Endothelial cell of umbilical vein (primary cell): ENCODE results near the gene ITGA1. TPM values are rescaled to one million over a fixed set of nuclear protein-coding genes. Genes with fewer than 3 reads are reported as not detected.

Experiments used
- BruUV-seq: library from RNA; stranded (reverse); fragments of 400-500 nt; replicated peaks from 2 replicates; lab custom pipeline; 2021; lab: Mats Ljungman, UMichigan
- CTCF ChIA-PET: fragments of 300-600, 350-600 bp; sonication (Branson Sonifier 250); formaldehyde crosslinking; loops from one replicate; lab custom pipeline; 2021; ENCODE audit warnings: antibody characterized with exemption, inconsistent platforms; lab: Charles Lee
- POLR2A ChIA-PET: fragments of 300-600, 350-600 bp; sonication (Branson Sonifier 250); formaldehyde crosslinking; loops from one replicate; lab custom pipeline; 2021; ENCODE audit warnings: antibody characterized with exemption, inconsistent platforms; lab: Charles Lee
- DNase-seq: peaks from one replicate; pipeline ENCODE4 v3.0.0-alpha.2; 2011; ENCODE audit warnings: low read depth, low spot score
- FAIRE-seq: peaks from 2 replicates; lab custom pipeline; 2011; peaks lifted over from hg19 to GRCh38; lab: Jason Lieb, UNC
- H2AFZ ChIP-seq: 2 replicates; pipeline ENCODE4 v1.6.0; 2012; ENCODE audit warnings: low read depth, low read length, control low read depth, inconsistent platforms
- H3K27ac ChIP-seq: 2 replicates; pipeline ENCODE4 v1.5.1; 2011; ENCODE audit warnings: low read depth, mild to moderate bottlenecking, control low read depth, low read length, moderate library complexity; ENCODE audit not compliant: insufficient read depth
- H3K27me3 ChIP-seq, 2 experiments: 2 replicates each; pipeline versions ENCODE4 v1.6.0 to v1.6.1; 2011; ENCODE audit warnings: low read length in 2 of 2, mixed read lengths in 1 of 2; ENCODE audit not compliant: control insufficient read depth in 2 of 2, insufficient read depth in 2 of 2
- H3K36me3 ChIP-seq, 2 experiments: 2 replicates in 1 of 2; 3 replicates in 1 of 2; pipeline ENCODE4 v1.5.1; 2011; ENCODE audit warnings: low read length in 2 of 2, mild to moderate bottlenecking in 1 of 2, moderate library complexity in 1 of 2; ENCODE audit not compliant: control insufficient read depth in 2 of 2, insufficient read depth in 2 of 2; ENCODE audit errors: extremely low read depth in 1 of 2
- H3K4me1 ChIP-seq: 3 replicates; pipeline ENCODE4 v1.5.1; 2011; ENCODE audit warnings: mild to moderate bottlenecking, low read length; ENCODE audit not compliant: control insufficient read depth, insufficient read depth; ENCODE audit errors: extremely low read depth
- H3K4me2 ChIP-seq: 2 replicates; pipeline ENCODE4 v1.6.1; 2011; ENCODE audit warnings: low read length, control low read depth, mixed read lengths; ENCODE audit not compliant: insufficient read depth
- H3K4me3 ChIP-seq, 3 experiments: fragments of 200-600 bp in 1 of 3; sonication (generic), shearing (Covaris generic) in 1 of 3; replicated peaks in 1 of 3; 2 replicates each; pipeline ENCODE4 v1.5.1; 2011 to 2016; ENCODE audit warnings: control low read depth in 3 of 3, low read length in 3 of 3, mild to moderate bottlenecking in 2 of 3, inconsistent platforms in 1 of 3, low read depth in 1 of 3, moderate library complexity in 1 of 3; ENCODE audit not compliant: insufficient read depth in 1 of 3
- H3K79me2 ChIP-seq: 2 replicates; pipeline ENCODE4 v1.6.0; 2012; ENCODE audit warnings: low read length, inconsistent platforms; ENCODE audit not compliant: control insufficient read depth, insufficient read depth
- H3K9ac ChIP-seq: replicated peaks from 2 replicates; pipeline ENCODE3; 2011; ENCODE audit warnings: low read length, control low read depth; ENCODE audit not compliant: insufficient read depth; ENCODE audit errors: extremely low read depth
- H3K9me1 ChIP-seq: replicated peaks from 3 replicates; pipeline ENCODE4 v1.6.0; 2011; ENCODE audit warnings: mild to moderate bottlenecking, low read length; ENCODE audit not compliant: control insufficient read depth, insufficient read depth; ENCODE audit errors: extremely low read depth
- H3K9me3 ChIP-seq: replicated peaks from 2 replicates; pipeline ENCODE4 v1.5.1; 2012; ENCODE audit warnings: low read length, inconsistent platforms; ENCODE audit not compliant: control insufficient read depth, insufficient read depth
- H4K20me1 ChIP-seq: replicated peaks from 2 replicates; pipeline ENCODE3; 2011; ENCODE audit warnings: mild to moderate bottlenecking, low read length; ENCODE audit not compliant: control insufficient read depth, insufficient read depth; ENCODE audit errors: extremely low read depth
- EZH2 ChIP-seq: IDR thresholded peaks from 2 replicates; pipeline ENCODE4 v1.6.1; 2012; ENCODE audit warnings: borderline replicate concordance, low read depth, mild to moderate bottlenecking, moderate library complexity, low read length, inconsistent platforms; ENCODE audit not compliant: severe bottlenecking
- FOS ChIP-seq: IDR thresholded peaks from 2 replicates; pipeline ENCODE4 v1.6.1; 2011; ENCODE audit warnings: mild to moderate bottlenecking, low read length, moderate library complexity, borderline replicate concordance; ENCODE audit not compliant: insufficient read depth
- GATA2 ChIP-seq: IDR thresholded peaks from 2 replicates; pipeline ENCODE4 v1.7.0; 2011; ENCODE audit warnings: low read depth, mild to moderate bottlenecking, moderate library complexity, mixed read lengths, low read length; ENCODE audit not compliant: insufficient read length, insufficient read depth
- JUN ChIP-seq: IDR thresholded peaks from 2 replicates; pipeline ENCODE4 v1.6.1; 2011; ENCODE audit warnings: borderline replicate concordance, low read depth; ENCODE audit not compliant: insufficient read length, insufficient read depth
- MAX ChIP-seq: IDR thresholded peaks from 2 replicates; pipeline ENCODE4 v1.6.1; 2011; ENCODE audit not compliant: insufficient read depth, insufficient read length
- MYC ChIP-seq: IDR thresholded peaks from one replicate; pipeline ENCODE4 v1.6.1; 2011; ENCODE audit warnings: mild to moderate bottlenecking, low read depth, low read length
- POLR2A ChIP-seq: IDR thresholded peaks from 2 replicates; pipeline ENCODE4 v1.6.1; 2012; ENCODE audit warnings: low read depth, mild to moderate bottlenecking, control low read depth, low read length
- POLR2AphosphoS5 ChIP-seq: IDR thresholded peaks from 2 replicates; pipeline ENCODE4 v1.6.1; 2012; ENCODE audit warnings: low read depth, mild to moderate bottlenecking, control low read depth, low read length, moderate library complexity; ENCODE audit not compliant: insufficient read depth
- dilution Hi-C: fragments of 300-500 bp; cut with MboI; formaldehyde crosslinking; loops from one replicate; pipeline ENCODE4 v1.15.0; 2019; ENCODE audit warnings: low sequenced_read_pairs; ENCODE audit not compliant: extremely low pct_ligation_motif_present
- intact Hi-C: fragments of 100-400 bp; cut with micrococcal nuclease; formaldehyde crosslinking; loops from one replicate; pipeline ENCODE4 v1.10.0; 2022
- polyA plus RNA-seq, 4 experiments: library from polyadenylated mRNA; depleted of rRNA in 3 of 4; stranded (reverse) in 3 of 4; unstranded in 1 of 4; fragments of >200 nt; gene quantifications; 2 replicates each; pipeline versions ENCODE4 v1.2.1 to v1.2.3, GENCODE V29; 2011 to 2012; ENCODE audit warnings: missing spikeins in 1 of 4
- total RNA-seq: library from RNA; stranded (reverse); gene quantifications from 2 replicates; pipeline ENCODE4 v1.2.3, GENCODE V29; 2021
- TF ChIP-seq, protein P1 (sequence below), 2 donors: IDR thresholded peaks; 1 replicate in 1 of 2; 2 replicates in 1 of 2; pipeline ENCODE4 v1.5.1; 2011; ENCODE audit warnings: low read length in 2 of 2, mild to moderate bottlenecking in 2 of 2, moderate library complexity in 2 of 2, control low read depth in 1 of 2, inconsistent platforms in 1 of 2, low read depth in 1 of 2; ENCODE audit not compliant: insufficient read depth in 1 of 2; ENCODE audit errors: extremely low read depth in 1 of 2

Gene ITGA1
- total and polyA plus RNA-seq, 2 donors (not counting 3 experiments of a cell fraction or from before 2014, with no cell fraction given) = 0.65 to 1.9 TPM

GRCh38 chr5:52801329-52801728 lies 13.6 kb downstream of the ITGA1 start:
- CTCF ChIA-PET = interaction anchor here (1.0 to 4.6 kb wide), 9 partner anchors 9 to 137 kb away, joined by 3 to 71 read pairs (median 4); no protein-coding TSS in a partner anchor
- H3K4me2 ChIP-seq = peak overlapping the region; percentile 91

More at GRCh38 chr5:52801329-52801728, 13.6 kb downstream of the ITGA1 start:
- Histone ChIP-seq H3K4me3 (peak overlapping the region; percentile 4 to 90 (median 66)), H3K9me1 (no peaks in the 10 kb centered on the region), H3K27me3 (no peaks in the 10 kb centered on the region), H3K36me3 (no peaks in the 10 kb centered on the region), H3K79me2 (peaks cover 38% of the 10 kb centered on the region), H3K9ac (peak overlapping the region; percentile 37), H3K27ac (peak overlapping the region; percentile 57), H3K4me1 (peaks cover 25% of the 10 kb centered on the region), H2AFZ (no peak overlapping the region), H3K9me3 (no peaks in the 10 kb centered on the region), H4K20me1 (no peaks in the 10 kb centered on the region)
- BruUV-seq = no TSS peak
- POLR2A ChIA-PET = no interaction called here
- no peak for FAIRE-seq
- intact Hi-C loops = loop anchor here (2.0 to 5.0 kb wide), 3 partner anchors 35 to 94 kb away; no protein-coding TSS in a partner anchor
- peak; percentile 48 for DNase-seq
- dilution Hi-C loops = no loop called here
- TF ChIP-seq FOS (no peak), POLR2A (no peak), MAX (no peak), MYC (no peak), GATA2 (no peak), EZH2 (no peak), POLR2AphosphoS5 (no peak), JUN (no peak)
- TF ChIP-seq, protein P1, sequence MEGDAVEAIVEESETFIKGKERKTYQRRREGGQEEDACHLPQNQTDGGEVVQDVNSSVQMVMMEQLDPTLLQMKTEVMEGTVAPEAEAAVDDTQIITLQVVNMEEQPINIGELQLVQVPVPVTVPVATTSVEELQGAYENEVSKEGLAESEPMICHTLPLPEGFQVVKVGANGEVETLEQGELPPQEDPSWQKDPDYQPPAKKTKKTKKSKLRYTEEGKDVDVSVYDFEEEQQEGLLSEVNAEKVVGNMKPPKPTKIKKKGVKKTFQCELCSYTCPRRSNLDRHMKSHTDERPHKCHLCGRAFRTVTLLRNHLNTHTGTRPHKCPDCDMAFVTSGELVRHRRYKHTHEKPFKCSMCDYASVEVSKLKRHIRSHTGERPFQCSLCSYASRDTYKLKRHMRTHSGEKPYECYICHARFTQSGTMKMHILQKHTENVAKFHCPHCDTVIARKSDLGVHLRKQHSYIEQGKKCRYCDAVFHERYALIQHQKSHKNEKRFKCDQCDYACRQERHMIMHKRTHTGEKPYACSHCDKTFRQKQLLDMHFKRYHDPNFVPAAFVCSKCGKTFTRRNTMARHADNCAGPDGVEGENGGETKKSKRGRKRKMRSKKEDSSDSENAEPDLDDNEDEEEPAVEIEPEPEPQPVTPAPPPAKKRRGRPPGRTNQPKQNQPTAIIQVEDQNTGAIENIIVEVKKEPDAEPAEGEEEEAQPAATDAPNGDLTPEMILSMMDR (IDR thresholded peaks at IDR 0.05; ENCODE audit: extremely low read depth in 1 of 2, insufficient read depth in 1 of 2, low read depth in 1 of 2, low read length in 2 of 2) = no peak
